ENCODE results near the gene SULT2B1.
"Not testable (repeated sequence)": the region's sequence is repeated elsewhere in the genome, so short reads cannot be mapped to it uniquely, and the experiment has no call there.

SULT2B1 gene

DNA sequence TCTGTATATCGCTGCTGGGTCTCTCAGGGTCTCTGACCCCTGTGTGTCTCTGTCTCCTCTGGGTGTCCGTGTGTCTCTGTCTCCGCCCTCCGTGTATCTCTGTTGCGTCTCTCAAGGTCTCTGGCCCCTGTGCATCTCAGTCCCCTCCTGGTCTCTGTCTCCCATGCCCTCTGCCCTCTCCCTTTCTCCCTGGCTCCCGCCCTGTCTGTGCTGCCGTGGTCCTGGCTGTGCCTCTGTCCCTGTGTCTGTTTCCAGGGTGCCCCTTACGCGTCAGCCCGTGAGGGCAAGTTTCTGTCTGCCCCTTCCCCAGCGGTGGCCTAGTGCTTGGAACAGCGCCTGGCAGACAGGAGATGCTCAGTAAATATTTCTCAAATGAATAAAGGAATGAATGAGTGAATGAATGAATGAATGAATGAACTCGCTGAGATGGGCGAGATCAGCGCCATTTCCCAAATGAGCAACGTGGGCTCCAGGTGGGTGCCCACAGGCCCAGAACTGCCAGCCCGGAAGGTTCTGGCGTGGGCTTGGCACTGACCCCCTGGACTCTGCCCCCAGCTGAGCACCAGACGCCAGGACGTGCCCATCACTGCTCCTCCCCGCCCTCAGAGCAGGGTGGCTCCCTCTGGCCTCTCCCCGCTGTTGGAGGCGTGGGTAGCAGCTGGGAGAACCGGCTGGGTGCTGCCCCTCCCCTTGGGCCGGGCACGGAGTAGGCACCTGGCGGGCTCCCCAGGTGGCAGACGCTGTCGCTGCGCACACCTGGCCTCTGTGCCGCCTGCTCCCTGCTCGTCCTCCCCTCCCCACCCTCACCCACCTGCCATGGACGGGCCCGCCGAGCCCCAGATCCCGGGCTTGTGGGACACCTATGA, at the start of gene SULT2B1:
Gene SULT2B1 (plus strand): TSS at position 736 of the 866 bp plus-strand sequence. CDS start 81 bp downstream, at position 817.
- DNase-seq (ENCODE audit: extremely low read depth in 1 of 2, low read depth in 1 of 2): no peak

DNA sequence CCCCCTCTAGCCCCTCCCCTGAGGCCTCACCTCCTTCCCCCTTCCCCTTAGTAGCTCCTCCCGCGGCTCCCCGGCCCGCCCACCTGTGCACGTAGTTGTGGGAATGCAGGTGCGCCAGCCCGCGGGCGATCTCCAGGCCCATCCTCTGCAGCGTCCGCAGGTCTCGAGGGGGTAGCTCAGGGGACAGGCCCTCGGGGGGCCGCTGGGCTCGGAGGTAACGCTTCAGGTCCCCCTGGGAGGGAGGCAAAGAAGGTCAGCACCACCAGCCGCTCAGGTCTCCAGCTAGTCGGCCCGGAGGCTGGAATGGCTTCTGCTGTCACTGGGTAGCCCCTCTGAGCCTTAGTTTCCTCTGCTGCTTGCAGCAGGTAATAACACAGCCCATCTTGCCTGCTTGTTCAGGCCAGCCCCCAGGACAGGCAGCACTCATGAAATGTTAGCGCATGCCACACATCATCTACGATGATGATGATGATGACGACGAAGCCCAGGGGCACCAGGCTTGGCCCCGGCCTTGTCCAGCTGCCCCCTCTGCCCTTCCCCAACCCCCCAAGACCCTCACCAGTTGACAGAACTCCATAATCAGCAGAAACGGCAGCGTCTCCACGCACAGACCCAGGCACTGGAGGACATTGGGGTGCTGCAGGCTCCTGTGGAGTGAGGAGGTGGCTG, 49.5 kb upstream of the SULT2B1 start:
- DNase-seq (ENCODE audit: extremely low read depth in 1 of 2, low read depth in 1 of 2): peak in 1 of 2 donors; percentile 49

DNA sequence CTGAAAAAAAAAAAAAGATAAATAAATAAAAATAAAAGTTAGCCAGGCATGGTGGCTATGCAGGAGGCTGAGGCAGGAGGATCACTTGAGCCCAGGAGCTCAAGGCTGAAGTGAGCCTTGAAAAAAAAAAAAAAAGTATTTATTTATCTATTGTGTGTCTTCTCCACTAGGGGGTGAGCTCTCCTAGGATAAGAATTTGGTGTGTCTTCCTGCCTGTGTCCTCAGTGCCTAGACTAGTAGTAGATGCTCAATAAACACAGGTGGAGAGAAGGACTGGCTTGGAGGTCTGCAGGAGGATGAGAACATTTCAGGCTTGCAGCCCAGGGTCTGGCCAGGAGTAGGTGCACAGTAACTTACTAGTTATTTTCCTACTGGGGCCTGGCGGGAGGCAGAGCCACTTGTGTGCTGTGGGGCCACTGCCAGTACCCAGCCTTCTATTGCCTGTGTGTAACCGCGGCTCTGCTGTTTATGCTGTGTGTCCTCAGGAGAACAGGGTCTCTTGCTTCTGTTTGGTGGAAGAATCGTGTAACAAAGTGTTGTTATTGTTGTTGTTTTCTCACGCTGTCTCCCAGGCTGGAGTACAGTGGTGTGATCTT, 45.7 kb upstream of the SULT2B1 start:
- no peak for DNase-seq (ENCODE audit: extremely low read depth in 1 of 2, low read depth in 1 of 2)

DNA sequence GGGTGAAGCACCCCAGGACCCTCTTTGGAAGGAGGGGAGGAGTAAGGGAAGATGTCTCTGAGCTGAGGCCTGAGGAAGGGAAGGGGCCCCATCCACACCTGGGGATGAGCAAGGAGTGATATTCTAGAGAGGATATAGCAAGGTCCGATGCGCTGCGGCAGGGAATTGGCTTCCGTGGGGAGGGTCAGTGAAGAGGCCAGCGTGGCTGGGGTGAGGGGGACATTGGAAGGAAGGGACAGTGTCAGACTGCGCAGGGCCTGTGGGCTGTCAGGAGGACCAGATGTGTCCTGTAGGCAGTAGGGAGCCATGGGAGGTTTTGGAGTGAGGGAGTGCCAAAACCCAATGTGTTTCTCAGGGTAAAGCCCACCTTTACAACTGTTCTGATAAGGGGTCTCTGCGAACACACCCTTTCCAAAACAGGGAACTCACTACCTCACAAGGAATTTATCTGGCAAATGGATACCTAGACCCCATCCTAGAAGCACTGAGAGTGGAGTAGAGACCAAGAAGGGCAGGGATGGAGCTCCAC, 44.0 kb upstream of the SULT2B1 start:
- DNase-seq (ENCODE audit: extremely low read depth in 1 of 2, low read depth in 1 of 2): no peak

DNA sequence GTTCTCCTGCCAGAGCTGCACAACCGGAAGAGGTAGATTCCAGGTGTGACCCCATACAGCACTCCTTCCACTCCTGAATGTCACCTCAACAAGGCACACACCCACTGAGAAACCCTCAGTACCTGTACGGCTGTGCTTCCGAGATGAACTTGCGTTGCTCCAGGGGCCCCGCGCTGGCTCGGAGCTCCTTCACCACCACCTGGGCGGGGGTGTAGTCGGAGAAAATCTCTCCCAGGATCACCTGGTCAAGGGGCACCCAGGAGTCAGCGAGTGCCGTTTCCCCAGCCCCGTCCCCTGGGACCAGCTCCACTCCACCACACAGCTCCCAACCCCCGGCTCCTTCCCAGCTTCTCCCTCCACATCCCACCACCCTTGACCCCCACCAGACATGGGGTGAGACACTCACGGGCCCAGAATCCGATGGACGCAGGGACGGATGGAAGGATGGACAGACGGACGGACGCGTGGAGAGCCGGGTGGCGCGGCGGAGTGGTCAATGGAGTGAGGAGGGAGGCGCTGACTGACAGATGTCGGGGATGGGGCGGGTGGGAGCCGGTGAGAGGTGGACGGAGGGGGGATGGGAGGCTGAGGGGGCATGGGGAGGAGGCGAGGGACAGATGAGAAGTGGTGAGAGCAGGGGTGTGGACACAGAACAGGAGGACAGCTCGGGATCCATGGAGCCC, 43.1 kb upstream of the SULT2B1 start:
- DNase-seq (ENCODE audit: extremely low read depth in 1 of 2, low read depth in 1 of 2): no peak

DNA sequence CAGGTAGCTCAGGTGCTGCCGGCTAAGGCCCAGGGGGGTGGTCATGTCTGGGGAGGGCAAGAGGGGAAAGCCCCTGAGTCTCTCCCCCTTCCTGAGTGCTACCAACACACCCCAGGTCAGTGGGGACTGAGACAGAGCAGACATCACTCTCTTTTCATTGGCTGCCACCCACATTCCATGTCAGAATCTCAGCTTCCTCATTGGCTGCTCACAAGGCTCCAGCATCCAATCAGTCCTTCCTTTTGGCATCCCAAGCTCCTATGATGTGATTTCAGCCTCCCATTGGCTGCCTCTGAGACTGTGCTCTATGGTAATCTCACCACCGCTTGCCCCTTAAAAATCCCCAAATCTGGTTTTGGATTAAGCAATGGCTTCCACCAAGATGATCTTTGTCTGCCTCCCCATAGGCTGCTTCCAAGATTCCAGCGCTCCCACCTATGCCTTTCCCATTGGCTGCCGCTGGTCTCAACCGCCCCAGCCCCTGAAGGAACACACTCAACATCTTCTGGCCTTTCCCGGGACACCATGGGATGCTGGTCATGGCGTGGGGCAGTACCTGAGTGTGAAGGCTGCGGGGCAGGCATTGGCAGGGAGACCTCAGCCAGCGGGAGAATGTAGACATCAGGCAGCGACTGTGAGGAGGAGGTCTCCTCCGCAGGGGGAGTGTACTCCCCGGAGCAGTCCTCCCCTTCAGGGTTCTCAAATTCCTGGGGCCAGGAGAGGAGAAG, 42.3 kb upstream of the SULT2B1 start:
- DNase-seq (ENCODE audit: extremely low read depth in 1 of 2, low read depth in 1 of 2): no peak

DNA sequence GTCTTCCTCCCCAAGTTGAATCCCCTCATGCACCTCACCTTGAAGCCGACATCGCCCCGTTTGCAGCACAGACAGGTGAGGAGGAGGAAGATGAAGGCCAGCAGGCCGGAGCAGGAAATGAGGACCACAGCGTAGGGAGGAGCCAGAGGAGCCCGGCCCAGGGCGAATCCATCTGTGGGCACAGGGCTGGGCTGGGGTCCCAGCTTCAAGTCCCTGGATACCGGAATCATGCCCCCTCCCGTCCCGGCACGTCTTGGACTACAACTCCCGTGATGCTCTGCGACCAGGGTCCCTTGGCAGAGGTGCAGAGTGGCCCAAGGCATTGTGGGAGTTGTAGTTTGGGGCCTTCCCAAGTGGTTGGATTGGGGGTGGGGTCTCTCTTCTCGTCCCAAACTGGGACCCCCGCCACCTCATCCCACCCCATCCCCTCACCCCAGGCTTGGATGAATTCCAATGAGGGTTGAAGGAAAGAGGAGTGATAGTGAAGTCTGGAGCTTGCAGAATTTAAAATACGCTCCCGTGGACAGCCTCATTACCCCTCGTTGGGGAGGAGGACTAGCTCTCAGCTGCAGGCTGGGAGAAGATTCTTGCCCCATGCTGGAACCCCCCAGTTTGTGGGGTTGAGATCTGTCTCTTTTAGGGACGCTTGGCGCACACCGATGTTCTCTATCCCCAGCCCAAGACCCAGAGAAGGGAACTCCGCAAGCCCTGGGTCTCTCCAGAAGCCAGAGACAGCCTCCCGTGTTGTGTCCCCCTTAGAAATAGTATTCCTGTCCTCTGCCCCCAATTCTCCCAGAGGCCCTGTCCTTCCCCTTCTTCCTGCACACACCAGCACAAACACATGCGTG, 41.3 kb upstream of the SULT2B1 start:
- DNase-seq (ENCODE audit: extremely low read depth in 1 of 2, low read depth in 1 of 2): peak in 1 of 2 donors; percentile 62

DNA sequence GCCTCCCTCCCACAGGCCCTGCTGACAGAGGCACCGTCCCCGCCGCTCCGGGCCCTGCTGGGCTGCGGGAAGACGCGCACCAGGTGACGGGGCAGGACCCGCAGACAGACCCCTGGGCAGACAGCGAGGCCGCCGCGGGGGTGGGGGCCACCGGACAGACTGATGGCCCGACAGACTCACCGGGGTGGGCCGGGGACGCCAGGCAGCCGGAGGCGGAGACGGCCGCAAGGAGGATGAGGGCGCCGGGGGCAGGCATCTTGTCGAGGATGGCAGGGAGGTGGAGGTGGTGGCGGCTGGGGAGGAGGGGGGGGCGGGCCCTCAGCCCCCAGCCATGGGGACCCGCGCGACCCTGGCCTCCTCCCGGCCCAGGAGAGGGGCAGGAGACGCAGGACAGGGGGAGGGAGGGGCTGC, 40.6 kb upstream of the SULT2B1 start:
- no peak for DNase-seq (ENCODE audit: extremely low read depth in 1 of 2, low read depth in 1 of 2)

DNA sequence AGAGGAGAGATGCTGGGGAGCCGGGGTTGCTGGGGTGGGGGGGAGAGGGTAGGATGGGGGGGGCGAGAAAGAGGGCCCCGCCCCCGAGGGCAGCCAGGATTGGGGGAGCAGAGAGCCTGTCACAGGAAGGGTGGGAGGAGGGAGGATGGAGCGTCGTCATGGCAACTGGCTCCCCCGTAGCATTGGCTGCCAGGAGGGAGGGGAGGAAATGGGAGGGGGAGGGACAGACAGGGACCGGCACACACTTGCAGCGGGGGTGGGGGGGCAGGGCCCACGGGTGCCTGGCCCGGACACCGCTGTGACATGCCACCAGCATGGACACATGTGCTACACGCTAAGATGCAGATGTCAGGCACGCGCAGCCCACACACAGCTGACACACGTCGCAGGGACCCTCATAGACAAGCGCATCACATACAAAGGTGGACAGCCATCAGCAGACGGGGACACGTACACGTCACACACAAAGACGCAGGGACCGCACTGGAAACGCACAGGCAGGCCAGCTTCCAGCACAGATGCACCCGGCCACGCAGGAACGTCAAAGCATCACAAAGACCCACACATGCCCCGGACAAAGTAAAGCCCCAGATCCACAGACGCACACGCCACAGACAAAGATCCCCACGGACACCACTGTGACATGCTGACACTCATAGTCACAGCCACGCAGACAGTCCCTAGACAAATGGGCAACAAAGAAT, 40.0 kb upstream of the SULT2B1 start, which contains the start of gene LMTK3:
Gene LMTK3 (minus strand): TSS at position 36 of the 704 bp plus-strand sequence. CDS start 259 bp downstream, outside the sequence.
- DNase-seq (ENCODE audit: extremely low read depth in 1 of 2, low read depth in 1 of 2): peak; percentile 59 to 76

DNA sequence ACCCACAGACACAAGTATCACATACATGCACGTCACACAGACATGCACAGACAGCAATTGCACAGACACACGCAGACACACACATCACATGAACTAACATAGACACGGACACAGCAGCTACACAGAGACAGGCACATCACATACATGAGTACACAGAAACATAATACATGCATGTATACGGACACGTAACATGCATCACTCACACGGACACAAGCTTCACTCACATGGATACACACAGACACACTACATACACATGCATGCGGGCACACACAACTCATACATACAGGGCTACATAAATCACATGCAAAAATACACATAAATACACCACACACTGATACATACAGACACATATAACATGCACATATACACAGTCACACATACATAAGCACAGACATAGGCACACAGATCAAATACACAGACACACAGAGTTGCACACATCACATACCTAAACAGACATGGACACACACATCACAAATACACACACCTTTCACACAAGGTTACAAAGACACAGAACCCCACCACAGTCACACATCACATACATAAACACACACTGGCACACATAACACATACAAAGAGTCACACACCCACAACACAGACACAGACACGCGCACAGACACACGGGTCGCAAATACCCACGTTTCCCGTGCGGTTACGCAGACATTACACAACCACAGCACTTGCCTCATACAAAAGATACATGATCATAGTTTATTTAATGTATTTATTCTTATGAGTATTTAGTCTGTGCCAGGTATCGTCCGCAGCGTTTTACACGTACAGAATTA, 39.3 kb upstream of the SULT2B1 start:
- DNase-seq (ENCODE audit: extremely low read depth in 1 of 2, low read depth in 1 of 2): no peak

DNA sequence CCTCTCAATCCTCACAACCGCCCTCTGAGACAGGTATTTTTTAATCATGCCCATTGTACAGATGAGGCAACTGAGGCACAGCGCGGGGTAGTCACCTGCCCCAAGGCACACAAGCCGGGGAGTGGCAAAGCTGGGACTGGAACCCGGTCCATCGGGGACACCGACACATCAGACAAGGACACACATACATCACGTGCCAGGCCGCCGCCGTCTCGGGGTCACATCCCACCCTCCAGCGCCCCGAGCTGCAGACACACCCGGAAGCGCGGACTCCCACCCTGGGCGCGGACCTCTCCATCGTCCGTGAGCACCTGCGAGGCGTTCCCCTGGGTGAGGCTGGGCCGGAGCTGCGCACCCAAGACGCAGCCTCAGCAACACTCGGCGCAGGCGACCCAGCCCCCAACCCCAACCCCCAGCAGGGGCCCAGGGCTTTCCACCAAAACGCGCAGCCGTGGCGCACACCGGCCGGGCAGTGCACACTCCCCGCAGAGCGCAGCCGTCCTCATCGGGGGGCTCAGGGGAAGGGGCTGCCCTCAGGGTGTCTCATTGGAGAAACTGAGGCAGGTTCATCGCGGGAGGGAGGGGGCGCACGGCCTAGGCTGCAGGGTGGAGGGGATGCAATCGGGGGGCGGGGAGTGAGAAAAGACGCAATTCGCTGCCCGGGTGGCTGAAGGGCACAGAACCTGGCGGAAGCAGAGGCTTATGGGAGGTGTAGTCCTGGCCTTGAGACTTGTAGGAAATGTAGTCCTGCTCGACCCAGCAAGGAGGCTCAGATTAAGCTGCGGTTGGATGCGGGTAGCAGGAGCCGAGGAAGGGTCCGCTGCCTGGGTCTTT, 38.5 kb upstream of the SULT2B1 start:
- peak in 1 of 2 donors; percentile 51 for DNase-seq (ENCODE audit: extremely low read depth in 1 of 2, low read depth in 1 of 2)

DNA sequence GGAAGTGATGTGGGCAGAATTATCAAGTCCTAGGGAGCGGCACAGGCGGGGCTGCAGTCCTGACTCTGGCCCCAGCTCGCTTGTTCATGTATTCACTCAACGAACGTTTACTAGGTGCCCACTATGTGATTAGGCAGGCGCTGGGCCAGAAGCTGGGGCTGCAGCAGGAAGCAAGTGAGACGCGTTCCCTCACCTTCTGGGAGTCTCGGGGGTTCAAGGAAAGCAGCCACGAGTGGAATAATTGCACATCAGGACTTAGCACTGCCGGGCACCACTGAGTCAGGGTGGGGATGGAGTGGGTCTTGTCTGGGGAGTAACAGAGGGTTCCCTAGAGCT, 37.9 kb upstream of the SULT2B1 start:
- DNase-seq (ENCODE audit: extremely low read depth in 1 of 2, low read depth in 1 of 2): no peak

DNA sequence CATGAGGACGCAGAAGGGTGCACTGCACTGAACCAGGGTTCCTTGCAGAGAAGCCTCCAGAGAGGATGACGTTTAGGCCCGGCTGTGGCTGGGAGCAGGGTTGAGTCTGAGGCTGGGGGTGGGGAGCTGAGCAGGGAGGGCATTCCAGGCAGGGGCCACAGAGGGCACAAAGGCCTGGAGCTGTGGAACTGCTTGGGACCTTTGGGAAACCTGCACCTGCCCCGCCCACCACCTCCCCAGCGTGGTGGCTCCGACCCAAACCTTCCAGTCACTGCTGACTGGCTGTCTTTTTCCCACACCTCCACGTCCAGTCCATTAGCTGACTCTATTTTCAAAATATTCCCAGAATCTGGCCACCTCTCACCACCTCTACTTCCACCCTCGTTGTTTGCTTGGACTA, 35.4 kb upstream of the SULT2B1 start:
- DNase-seq (ENCODE audit: extremely low read depth in 1 of 2, low read depth in 1 of 2): no peak

DNA sequence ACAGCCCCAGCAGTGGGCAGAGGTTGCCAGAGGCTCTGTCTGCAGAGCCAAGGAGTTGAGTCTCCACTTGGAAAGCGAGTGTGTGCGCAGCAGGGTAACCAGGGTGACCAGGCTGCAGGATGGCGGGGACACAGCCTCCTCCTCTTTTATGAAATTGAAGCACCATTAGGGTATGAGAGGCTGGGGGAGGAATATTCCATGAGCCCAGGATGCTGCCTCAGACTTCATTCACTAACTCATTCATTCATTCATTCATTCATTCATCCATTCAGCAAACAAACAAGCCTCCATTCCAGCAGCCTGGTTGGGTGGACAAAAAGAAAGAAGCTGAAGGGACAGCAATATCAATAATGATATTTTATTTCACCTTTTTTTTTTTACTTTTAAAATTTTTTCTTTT, 33.8 kb upstream of the SULT2B1 start:
- no peak for DNase-seq (ENCODE audit: extremely low read depth in 1 of 2, low read depth in 1 of 2)

DNA sequence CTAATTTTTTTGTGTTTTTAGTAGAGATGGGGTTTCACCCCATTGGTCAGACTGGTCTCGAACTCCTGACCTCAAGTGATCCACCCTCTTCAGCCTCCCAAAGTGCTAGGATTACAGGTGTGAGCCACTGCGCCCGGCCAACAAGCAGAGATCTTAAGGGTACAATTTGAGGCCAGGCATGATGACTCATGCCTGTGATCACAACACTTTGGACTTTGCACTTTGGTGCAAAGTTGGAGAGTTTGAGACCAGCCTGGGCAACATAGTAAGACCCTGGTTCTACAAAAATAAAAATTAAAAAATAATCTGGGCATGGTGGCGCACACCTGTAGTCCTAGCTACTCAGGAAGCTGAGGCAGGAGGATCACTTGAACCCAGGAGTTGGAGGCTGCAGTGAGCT, 32.5 kb upstream of the SULT2B1 start:
- not testable (repeated sequence) for DNase-seq (ENCODE audit: extremely low read depth in 1 of 2, low read depth in 1 of 2)

DNA sequence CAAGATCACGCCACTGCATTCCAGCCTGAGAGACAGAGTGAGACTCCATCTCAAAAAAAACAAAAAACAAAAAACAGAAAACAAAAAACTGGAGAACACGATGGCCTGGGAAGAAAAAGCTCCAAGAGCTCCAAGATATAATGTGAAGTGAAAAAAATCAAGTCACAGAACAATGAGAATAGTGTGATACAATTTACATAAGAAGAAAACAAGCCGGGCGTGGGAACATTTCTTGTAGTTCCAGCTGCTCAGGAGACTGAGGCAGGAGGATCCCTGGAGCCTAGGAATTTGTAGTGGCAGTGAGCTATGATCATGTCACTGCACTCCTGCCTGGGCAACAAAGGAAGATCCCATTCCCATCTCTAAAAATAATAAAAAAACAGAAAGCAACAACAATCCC, 31.8 kb upstream of the SULT2B1 start:
- DNase-seq (ENCODE audit: extremely low read depth in 1 of 2, low read depth in 1 of 2): no peak

DNA sequence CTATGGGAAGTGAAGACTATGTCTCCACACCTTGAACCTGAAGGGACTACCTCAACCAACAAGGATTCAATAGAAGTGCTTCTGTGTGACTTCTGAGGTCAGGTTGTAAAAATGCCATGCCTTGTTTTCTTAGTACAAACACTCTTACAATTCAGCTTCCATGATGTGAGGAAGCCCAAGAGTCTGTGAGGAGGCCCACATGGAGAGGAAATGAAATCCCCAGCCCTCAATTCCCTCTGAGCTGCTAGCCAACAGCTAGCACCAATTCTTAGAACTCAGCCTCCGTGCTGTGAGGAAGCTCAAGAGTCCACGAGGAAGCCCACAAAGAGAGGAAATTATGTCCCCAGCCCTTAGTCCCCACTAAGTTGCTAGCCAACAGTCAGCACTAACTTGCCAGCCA, 27.8 kb upstream of the SULT2B1 start:
- no peak for DNase-seq (ENCODE audit: extremely low read depth in 1 of 2, low read depth in 1 of 2)
